A549 (cell line): Measurements from ENCODE around the gene PRKCD. TPM values are rescaled to one million over a fixed set of nuclear protein-coding genes. Genes with fewer than 3 reads are reported as not detected.

Experiments used
- ATAC-seq, 2 experiments: fragments of 200-7000 bp in 1 of 2; fragments of >200 bp in 1 of 2; cut with Nextera tagmentation in 1 of 2; cut with Tn5 transposase in 1 of 2; 3 replicates each; pipeline versions ENCODE4 v1.8.0 to v1.9.1; 2018 to 2020; ENCODE audit warnings: mild to moderate bottlenecking in 1 of 2, moderate library complexity in 1 of 2
- CTCF ChIA-PET: fragments of 300-600 bp; sonication (Branson Sonifier 250); formaldehyde crosslinking; extraction: SDS; loops from one replicate; lab custom pipeline; 2021; ENCODE audit warnings: antibody characterized with exemption, inconsistent platforms; lab: Yijun Ruan, JAX
- POLR2A ChIA-PET: fragments of 350-600 bp; formaldehyde crosslinking; extraction: SDS; loops from one replicate; lab custom pipeline; 2021; ENCODE audit warnings: antibody characterized with exemption, inconsistent platforms; lab: Yijun Ruan, JAX
- DNase-seq, 2 experiments: peaks; one replicate each; pipeline versions ENCODE4 v3.0.0 to v3.0.0-alpha.2; 2011 to 2016; ENCODE audit warnings: low read depth in 1 of 2, low spot score in 1 of 2
- FAIRE-seq: peaks from 2 replicates; lab custom pipeline; 2011; peaks lifted over from hg19 to GRCh38; lab: Jason Lieb, UNC
- H3K27ac ChIP-seq, 2 experiments: fragments of >200 bp; sonication (Bioruptor Twin); formaldehyde crosslinking; 3 replicates each; pipeline ENCODE4 v1.5.1; 2016 to 2017
- H3K4me1 ChIP-seq: fragments of >200 bp; sonication (Bioruptor Twin); formaldehyde crosslinking; 3 replicates; pipeline ENCODE4 v1.6.1; 2016
- H3K4me2 ChIP-seq: fragments of >200 bp; sonication (Bioruptor Twin); formaldehyde crosslinking; 3 replicates; pipeline ENCODE4 v1.6.1; 2016
- H3K4me3 ChIP-seq: fragments of >200 bp; sonication (Bioruptor Twin); formaldehyde crosslinking; 3 replicates; pipeline ENCODE4 v1.5.1; 2016
- H3K9me3 ChIP-seq: fragments of >200 bp; sonication (Bioruptor Twin); formaldehyde crosslinking; 3 replicates; pipeline ENCODE4 v1.6.1; 2016
- CBX2 ChIP-seq: fragments of 200-600 bp; sonication (generic); IDR thresholded peaks from 2 replicates; pipeline ENCODE4 v1.6.1; 2016; ENCODE audit warnings: low read depth, mild to moderate bottlenecking, borderline replicate concordance
- CBX8 ChIP-seq: fragments of 200-600 bp; sonication (generic); IDR thresholded peaks from 2 replicates; pipeline ENCODE4 v1.6.1; 2016
- E2F6 ChIP-seq: IDR thresholded peaks from 2 replicates; pipeline ENCODE4 v1.6.1; 2012; ENCODE audit warnings: low read depth, borderline replicate concordance
- EHF ChIP-seq: fragments of 250-450 bp; sonication (Bioruptor Pico); IDR thresholded peaks from 2 replicates; pipeline ENCODE4 v1.5.0; 2020; ENCODE audit warnings: mild to moderate bottlenecking
- EHMT2 ChIP-seq: fragments of 200-600 bp; sonication (generic); IDR thresholded peaks from 2 replicates; pipeline ENCODE4 v1.6.1; 2016; ENCODE audit warnings: antibody characterized with exemption, low read depth, mild to moderate bottlenecking, moderate library complexity
- EP300 ChIP-seq, 2 experiments: fragments of >200 bp; sonication (Bioruptor Twin); formaldehyde crosslinking; IDR thresholded peaks; 2 replicates in 1 of 2; 3 replicates in 1 of 2; pipeline ENCODE4 v1.6.1; 2016 to 2017
- FOSB ChIP-seq: fragments of 250-450 bp; sonication (Bioruptor Pico); IDR thresholded peaks from 2 replicates; pipeline ENCODE4 v1.5.0; 2020; ENCODE audit warnings: mild to moderate bottlenecking, moderate library complexity
- HOXA7 ChIP-seq: fragments of 250-450 bp; sonication (Bioruptor Pico); IDR thresholded peaks from 2 replicates; pipeline ENCODE4 v1.5.0; 2020; ENCODE audit warnings: mild to moderate bottlenecking, moderate library complexity
- KDM5A ChIP-seq: fragments of 200-600 bp; sonication (generic); IDR thresholded peaks from 2 replicates; pipeline ENCODE4 v1.6.1; 2016; ENCODE audit warnings: antibody characterized with exemption, mild to moderate bottlenecking
- MYC ChIP-seq: IDR thresholded peaks from 2 replicates; pipeline ENCODE4 v1.6.1; 2012; ENCODE audit warnings: mild to moderate bottlenecking, inconsistent platforms, low read length, improper control_type of control experiment, borderline replicate concordance
- NFE2L2 ChIP-seq: fragments of 150-350 bp; conservative IDR thresholded peaks from 2 replicates; pipeline ENCODE4 v1.6.1; 2014; ENCODE audit warnings: low read length
- PHF8 ChIP-seq: fragments of 200-600 bp; sonication (generic); IDR thresholded peaks from 2 replicates; pipeline ENCODE4 v1.6.1; 2016; ENCODE audit warnings: low read depth, mild to moderate bottlenecking, antibody characterized with exemption, moderate library complexity, borderline replicate concordance
- POLR2A ChIP-seq: IDR thresholded peaks from 2 replicates; pipeline ENCODE4 v1.6.1; 2012; ENCODE audit warnings: mild to moderate bottlenecking, low read length
- RARB ChIP-seq: fragments of 250-450 bp; sonication (Bioruptor Pico); IDR thresholded peaks from 2 replicates; pipeline ENCODE4 v1.8.0; 2021; ENCODE audit warnings: mild to moderate bottlenecking, moderate library complexity
- REST ChIP-seq: fragments of 200-600 bp; sonication (generic); IDR thresholded peaks from 2 replicates; pipeline ENCODE4 v1.6.1; 2016; ENCODE audit warnings: antibody characterized with exemption, mild to moderate bottlenecking, moderate library complexity
- RNF2 ChIP-seq: fragments of 200-600 bp; sonication (generic); IDR thresholded peaks from 2 replicates; pipeline ENCODE4 v1.6.1; 2016; ENCODE audit warnings: low read depth, mild to moderate bottlenecking, antibody characterized with exemption, moderate library complexity, borderline replicate concordance
- TFCP2L1 ChIP-seq: fragments of 250-450 bp; sonication (Bioruptor Pico); IDR thresholded peaks from 2 replicates; pipeline ENCODE4 v1.5.0; 2021; ENCODE audit warnings: mild to moderate bottlenecking
- TP53 ChIP-seq: fragments of 250-450 bp; sonication (Bioruptor Pico); IDR thresholded peaks from 2 replicates; pipeline ENCODE4 v1.5.0; 2021; ENCODE audit warnings: mild to moderate bottlenecking, moderate library complexity
- USF2 ChIP-seq: fragments of 450-650 bp; IDR thresholded peaks from 2 replicates; pipeline ENCODE4 v1.6.1; 2014; ENCODE audit warnings: antibody characterized with exemption
- ZFP36 ChIP-seq: fragments of 450-650 bp; IDR thresholded peaks from 2 replicates; pipeline ENCODE4 v1.6.1; 2014; ENCODE audit warnings: borderline replicate concordance; ENCODE audit not compliant: partially characterized antibody
- ZNF302 ChIP-seq: fragments of 250-450 bp; sonication (Bioruptor Pico); IDR thresholded peaks from 2 replicates; pipeline ENCODE4 v1.9.0; 2021; ENCODE audit warnings: inconsistent platforms, mild to moderate bottlenecking, moderate library complexity
- ZSCAN20 ChIP-seq: fragments of 250-450 bp; sonication (Bioruptor Pico); IDR thresholded peaks from 2 replicates; pipeline ENCODE4 v1.8.0; 2022; ENCODE audit warnings: mild to moderate bottlenecking, moderate library complexity
- WGBS: methylation state at CpG from one replicate; pipeline ENCODE4 v1.1.6; 2017; ENCODE audit errors: missing lambda C conversion rate; 5-methylcytosine and 5-hydroxymethylcytosine counted together
- polyA plus RNA-seq, 4 experiments: library from polyadenylated mRNA; depleted of rRNA in 3 of 4; stranded (reverse); fragments of >200 nt; fragmentation: RNase III in 1 of 4; extraction: RNeasy Plus Mini Kit Qiagen cat#74134 plus additional on column Dnase treatment in 1 of 4; gene quantifications; 2 replicates in 3 of 4; 3 replicates in 1 of 4; pipeline ENCODE4 v1.2.3, GENCODE V29; 2011 to 2017

The PRKCD gene
- polyA plus RNA-seq, 2 of the 4 experiments (the other 2 are of a cell fraction) = 10.1 to 18.3 TPM

- ATAC-seq (peak; percentile 2 to 3; a peak in 2 of 6 replicates), DNase-seq (no peak), FAIRE-seq (no peak)
- ChIA-PET POLR2A (no interaction called here), CTCF (interaction anchor here (0.9 to 4.9 kb wide), 4 partner anchors 58 to 81 kb away, joined by 4 to 106 read pairs (median 5); no protein-coding TSS in a partner anchor)
- no peaks in the 10 kb centered on the region for H3K9me3 ChIP-seq
- TF ChIP-seq EHMT2 = no peak
- TF ChIP-seq RNF2 = no peak
- TF ChIP-seq ZSCAN20 (CRISPR knock-in tag) = no peak
- no peak for TF ChIP-seq TP53 (CRISPR knock-in tag)
- TF ChIP-seq ZNF302 = no peak
- no peak for TF ChIP-seq EHF (CRISPR knock-in tag)
- no peak for TF ChIP-seq FOSB (CRISPR knock-in tag)
- no peak for TF ChIP-seq MYC
- H3K27ac ChIP-seq = no peak overlapping the region
- 89% methylated on average over 11 of the region's 11 CpGs for WGBS
- H3K4me1 ChIP-seq = peaks cover 15% of the 10 kb centered on the region
- no peak overlapping the region for H3K4me3 ChIP-seq
- H3K4me2 ChIP-seq = no peak overlapping the region
Observed at GRCh38 chr3:53193466-53194209, 32.6 kb downstream of the PRKCD start.

GRCh38 chr3:53194210-53195065 is 33.4 kb downstream of the PRKCD start:
- ChIA-PET CTCF (interaction anchor here (0.7 to 4.9 kb wide), 10 partner anchors 18 to 93 kb away, joined by 3 to 106 read pairs (median 13); no protein-coding TSS in a partner anchor), POLR2A (interaction anchor here (0.6 kb wide), 1 partner anchor 34 kb away, joined by 3 read pairs; no protein-coding TSS in a partner anchor)
- DNase-seq (no peak), FAIRE-seq (no peak), ATAC-seq (peak; percentile 6 to 11; a peak in 3 of 6 replicates)
- H3K4me2 ChIP-seq = no peak overlapping the region
- H3K4me1 ChIP-seq = peaks cover 15% of the 10 kb centered on the region
- no peak overlapping the region for H3K4me3 ChIP-seq
- no peak for TF ChIP-seq USF2
- no peaks in the 10 kb centered on the region for H3K9me3 ChIP-seq
- H3K27ac ChIP-seq = no peak overlapping the region
- WGBS = 79% methylated on average over 12 of the region's 14 CpGs

- Histone ChIP-seq H3K4me1 (peaks cover 15% of the 10 kb centered on the region), H3K4me2 (no peak overlapping the region), H3K27ac (no peak overlapping the region), H3K4me3 (no peak overlapping the region), H3K9me3 (no peaks in the 10 kb centered on the region)
- 86% methylated on average over 10 of the region's 10 CpGs for WGBS
- FAIRE-seq (no peak), ATAC-seq (peak in 1 of 2 experiments; percentile 6; a peak in 3 of 6 replicates), DNase-seq (no peak)
- CTCF ChIA-PET = interaction anchor here (0.7 to 4.9 kb wide), 21 partner anchors 9 to 342 kb away, joined by 3 to 106 read pairs (median 7); no protein-coding TSS in a partner anchor
- POLR2A ChIA-PET = interaction anchor here (0.6 kb wide), 1 partner anchor 34 kb away, joined by 3 read pairs; no protein-coding TSS in a partner anchor
- TF ChIP-seq NFE2L2 (no peak), KDM5A (no peak), PHF8 (no peak), E2F6 (no peak), CBX8 (no peak), HOXA7 (CRISPR knock-in tag) (no peak), POLR2A (no peak), ZFP36 (no peak), TFCP2L1 (CRISPR knock-in tag) (no peak), RARB (CRISPR knock-in tag) (no peak), EP300 (IDR thresholded peaks at IDR 0.05) (no peak), REST (no peak), CBX2 (no peak)
Observed at GRCh38 chr3:53195066-53195450, 34.0 kb downstream of the PRKCD start.
